Ishikawa (cell line): ENCODE data around the gene CTXN3.

Experiments
- CEBPB ChIP-seq: IDR thresholded peaks from 2 replicates; pipeline ENCODE4 v1.6.1; 2012
- CREB1 ChIP-seq: IDR thresholded peaks from 2 replicates; pipeline ENCODE4 v1.6.1; 2012; ENCODE audit warnings: low read depth
- EGR1 ChIP-seq: IDR thresholded peaks from 2 replicates; pipeline ENCODE4 v1.6.1; 2012
- EP300 ChIP-seq: IDR thresholded peaks from 2 replicates; pipeline ENCODE4 v1.6.1; 2012; ENCODE audit warnings: borderline replicate concordance
- FOXM1 ChIP-seq: IDR thresholded peaks from 2 replicates; pipeline ENCODE4 v1.6.1; 2012; ENCODE audit warnings: low read depth, borderline replicate concordance
- MAX ChIP-seq: IDR thresholded peaks from 2 replicates; pipeline ENCODE4 v1.6.1; 2012
- NFIC ChIP-seq: IDR thresholded peaks from 2 replicates; pipeline ENCODE4 v1.6.1; 2012
- RAD21 ChIP-seq: IDR thresholded peaks from 2 replicates; pipeline ENCODE4 v1.6.1; 2012; ENCODE audit warnings: low read depth
- REST ChIP-seq: IDR thresholded peaks from 2 replicates; pipeline ENCODE4 v1.6.1; 2012; ENCODE audit warnings: low read depth, mild to moderate bottlenecking
- TAF1 ChIP-seq: IDR thresholded peaks from 2 replicates; pipeline ENCODE4 v1.6.1; 2012; ENCODE audit warnings: low read depth, mild to moderate bottlenecking
- TCF12 ChIP-seq: IDR thresholded peaks from 2 replicates; pipeline ENCODE4 v1.6.1; 2012; ENCODE audit warnings: low read depth
- TEAD4 ChIP-seq: IDR thresholded peaks from 2 replicates; pipeline ENCODE4 v1.6.1; 2012
- USF1 ChIP-seq: IDR thresholded peaks from 2 replicates; pipeline ENCODE4 v1.6.1; 2012
- YY1 ChIP-seq: IDR thresholded peaks from 2 replicates; pipeline ENCODE4 v1.6.1; 2012; ENCODE audit warnings: low read depth
- ZBTB7A ChIP-seq: IDR thresholded peaks from 2 replicates; pipeline ENCODE4 v1.6.1; 2012; ENCODE audit warnings: low read depth

Gene CTXN3

GRCh38 chr5:127695346-127695745, 46.5 kb downstream of the CTXN3 start:
- TF ChIP-seq USF1 (no peak), CEBPB (no peak), MAX (no peak), TCF12 (no peak), ZBTB7A (no peak), YY1 (no peak), CREB1 (no peak), EGR1 (no peak), TEAD4 (no peak), FOXM1 (no peak), REST (no peak), RAD21 (no peak), NFIC (no peak), TAF1 (no peak), EP300 (no peak)

- TF ChIP-seq MAX (no peak), USF1 (no peak), CEBPB (no peak), TEAD4 (no peak), EP300 (no peak), EGR1 (no peak), FOXM1 (no peak), TAF1 (no peak), YY1 (no peak), ZBTB7A (no peak), CREB1 (no peak), NFIC (no peak), REST (no peak), TCF12 (no peak), RAD21 (no peak)
These were observed 47.8 kb downstream of the CTXN3 start for GRCh38 chr5:127696683-127697082.

- TF ChIP-seq EGR1 (no peak), EP300 (no peak), CREB1 (no peak), USF1 (no peak), RAD21 (no peak), FOXM1 (no peak), CEBPB (no peak), ZBTB7A (no peak), TEAD4 (no peak), REST (no peak), MAX (no peak)
These were observed 49.2 kb downstream of the CTXN3 start for GRCh38 chr5:127697894-127698600.

- TF ChIP-seq YY1 (no peak), ZBTB7A (no peak), EGR1 (no peak), EP300 (no peak), RAD21 (no peak), MAX (no peak), FOXM1 (no peak)
These were observed 50.5 kb downstream of the CTXN3 start for GRCh38 chr5:127699416-127699815.
